Measurements from ENCODE around the gene HABP4.

- TF ChIP-seq CTCF (IDR thresholded peaks at IDR 0.05) (no peak), POLR2A (IDR thresholded peaks at IDR 0.05) (no peak)
Measured at GRCh38 chr9:96411129-96411838, 38.7 kb upstream of the HABP4 start.
